CD4-positive, alpha-beta memory T cell (primary cell): Measurements from ENCODE around the gene B3GNT8. TPM values are rescaled to one million over a fixed set of nuclear protein-coding genes. Genes with fewer than 3 reads are reported as not detected.
A peak's percentile ranks its signal among the peaks of the same experiment; 100 is the strongest.
"Not testable (repeated sequence)": the region's sequence is repeated elsewhere in the genome, so short reads cannot be mapped to it uniquely, and the experiment has no call there.

ENCODE experiments used
- CTCF ChIA-PET: fragments of 350-600 bp; sonication (Branson Sonifier 250); formaldehyde crosslinking; loops from one replicate; lab custom pipeline; 2021; ENCODE audit warnings: inconsistent platforms; ENCODE audit not compliant: partially characterized antibody; lab: Charles Lee
- POLR2A ChIA-PET: fragments of 350-600 bp; sonication (Branson Sonifier 250); formaldehyde crosslinking; loops from one replicate; lab custom pipeline; 2021; ENCODE audit not compliant: partially characterized antibody; lab: Charles Lee
- DNase-seq, 5 donors: peaks; one replicate each; pipeline versions ENCODE4 v3.0.0 to v3.0.0-alpha.2; 2020 to 2022; ENCODE audit warnings: mixed read lengths in 1 of 5
- H3K27ac ChIP-seq: one replicate; pipeline ENCODE4 v1.7.0; 2013; ENCODE audit warnings: low read depth, low read length
- H3K27me3 ChIP-seq: 2 replicates; pipeline ENCODE4 v1.7.0; 2013; ENCODE audit warnings: mild to moderate bottlenecking, low read length, moderate library complexity; ENCODE audit not compliant: insufficient read depth
- H3K36me3 ChIP-seq: 2 replicates; pipeline ENCODE4 v1.7.0; 2013; ENCODE audit warnings: mild to moderate bottlenecking, low read length, moderate library complexity; ENCODE audit not compliant: insufficient read depth
- H3K4me1 ChIP-seq: 2 replicates; pipeline ENCODE4 v1.7.0; 2013; ENCODE audit warnings: mild to moderate bottlenecking, low read length, moderate library complexity; ENCODE audit not compliant: insufficient read depth
- H3K4me3 ChIP-seq, 2 donors: one replicate each; pipeline ENCODE4 v1.7.0; 2013; ENCODE audit warnings: low read length in 2 of 2, mild to moderate bottlenecking in 1 of 2
- H3K9me3 ChIP-seq, 2 donors: one replicate each; pipeline ENCODE4 v1.7.0; 2013; ENCODE audit warnings: low read length in 2 of 2, control low read depth in 1 of 2; ENCODE audit not compliant: control insufficient read depth in 1 of 2
- H3K27ac Mint-ChIP-seq, 7 donors: one replicate each; pipeline ENCODE4 v1.8.0; 2020 to 2021; ENCODE audit warnings: mixed read lengths in 7 of 7, mild to moderate bottlenecking in 6 of 7, inconsistent platforms in 3 of 7, moderate library complexity in 3 of 7
- H3K27me3 Mint-ChIP-seq, 2 donors: one replicate each; pipeline ENCODE4 v1.8.0; 2020 to 2021; ENCODE audit warnings: mixed read lengths in 2 of 2
- H3K36me3 Mint-ChIP-seq, 2 donors: one replicate each; pipeline ENCODE4 v1.8.0; 2020 to 2021; ENCODE audit warnings: mixed read lengths in 2 of 2, inconsistent platforms in 1 of 2, mild to moderate bottlenecking in 1 of 2
- H3K4me1 Mint-ChIP-seq, 4 donors: one replicate each; pipeline ENCODE4 v1.8.0; 2020 to 2021; ENCODE audit warnings: mixed read lengths in 4 of 4, mild to moderate bottlenecking in 1 of 4
- H3K4me3 Mint-ChIP-seq, 8 donors: one replicate each; pipeline ENCODE4 v1.8.0; 2020 to 2021; ENCODE audit warnings: mixed read lengths in 8 of 8, mild to moderate bottlenecking in 7 of 8, moderate library complexity in 6 of 8, inconsistent platforms in 3 of 8
- H3K9me3 Mint-ChIP-seq, 8 donors: one replicate each; pipeline ENCODE4 v1.8.0; 2020 to 2021; ENCODE audit warnings: mixed read lengths in 8 of 8, mild to moderate bottlenecking in 5 of 8, inconsistent platforms in 3 of 8, moderate library complexity in 1 of 8
- intact Hi-C: fragments of 100-400 bp; cut with micrococcal nuclease; formaldehyde crosslinking; loops from one replicate; pipeline ENCODE4 v1.15.1; 2023
- polyA plus RNA-seq, 2 donors: library from polyadenylated mRNA; unstranded; fragments of 300-500 nt; fragmentation: Illumina TruSeq; gene quantifications; one replicate each; pipeline ENCODE4 v1.2.3, GENCODE V29; 2021
- total RNA-seq, 2 experiments: library from RNA; stranded (reverse); gene quantifications; one replicate each; pipeline ENCODE4 v1.2.3, GENCODE V29; 2021

Gene B3GNT8
- total RNA-seq (1 to 10 TPM; 2.9 to 3.2 TPM), polyA plus RNA-seq (1 to 10 TPM in 1 of 2 donors, under 1 TPM in 1; 0.64 to 7.1 TPM)

GRCh38 chr19:41426952-41427646 lies at the start of gene B3GNT8:
B3GNT8 (minus strand) TSS chr19:41427374; CDS start chr19:41426778, 596 bp downstream.
- Mint-ChIP-seq H3K4me1 (peaks cover 15 to 51% (median 34%) of the 10 kb centered on the region in 4 donors), H3K36me3 (peaks cover 16 to 49% of the 10 kb centered on the region in 2 donors), H3K27me3 (no peaks in the 10 kb centered on the region), H3K27ac (peak within 1 kb of the TSS; percentile 91 to 98 (median 96)), H3K9me3 (no peaks in the 10 kb centered on the region), H3K4me3 (peak within 1 kb of the TSS; percentile 90 to 98 (median 92))
- peak within 1 kb of the TSS; percentile 68 for H3K27ac ChIP-seq
- POLR2A ChIA-PET, result interaction anchor here (2.8 to 4.3 kb wide), 2 partner anchors 64 to 119 kb away, joined by 13 to 17 read pairs; partner anchors contain the start of gene B9D2
- intact Hi-C loops, result loop anchor here (1.0 kb wide), 1 partner anchor 12 kb away; the partner anchor contains the start of gene DMAC2
- H3K4me3 ChIP-seq, result peak within 1 kb of the TSS; percentile 33 to 34
- no peaks in the 10 kb centered on the region for H3K9me3 ChIP-seq
- peak; percentile 16 to 52 (median 32) for DNase-seq
- H3K27me3 ChIP-seq, result no peaks in the 10 kb centered on the region
- H3K4me1 ChIP-seq, result peaks cover 39% of the 10 kb centered on the region
- H3K36me3 ChIP-seq, result peaks cover 17% of the 10 kb centered on the region
- CTCF ChIA-PET, result interaction anchor here (1.1 to 2.5 kb wide), 3 partner anchors 13 to 142 kb away, joined by 3 to 8 read pairs (median 3); no protein-coding TSS in a partner anchor

GRCh38 chr19:41476583-41476982 lies 49.4 kb upstream of the B3GNT8 start:
- Mint-ChIP-seq H3K36me3 (no peaks in the 10 kb centered on the region), H3K4me3 (no peak overlapping the region), H3K9me3 (no peaks in the 10 kb centered on the region), H3K27ac (peak overlapping the region in 1 of 7 donors; percentile 67), H3K27me3 (peaks cover 31 to 50% of the 10 kb centered on the region in 2 donors), H3K4me1 (no peaks in the 10 kb centered on the region)
- no peaks in the 10 kb centered on the region for H3K4me1 ChIP-seq
- H3K27ac ChIP-seq, result no peak overlapping the region
- no peaks in the 10 kb centered on the region for H3K36me3 ChIP-seq
- ChIA-PET CTCF (interaction anchor here (1.2 kb wide), 1 partner anchor 92 kb away, joined by 5 read pairs; no protein-coding TSS in a partner anchor), POLR2A (no interaction called here)
- no peak for DNase-seq
- peaks cover 4% of the 10 kb centered on the region for H3K27me3 ChIP-seq
- no peaks in the 10 kb centered on the region for H3K9me3 ChIP-seq
- intact Hi-C loops, result no loop called here
- H3K4me3 ChIP-seq, result no peak overlapping the region

GRCh38 chr19:41463257-41464256 lies 36.4 kb upstream of the B3GNT8 start:
- H3K4me3 Mint-ChIP-seq, result peak overlapping the region; percentile 10 to 66 (median 53)
- intact Hi-C loops, H3K4me3 ChIP-seq, H3K4me1 ChIP-seq, POLR2A ChIA-PET, H3K36me3 ChIP-seq, H3K27me3 ChIP-seq, H3K4me1 Mint-ChIP-seq, H3K9me3 ChIP-seq, H3K27ac ChIP-seq, DNase-seq, H3K36me3 Mint-ChIP-seq: not testable (repeated sequence)
- peaks cover 0 to 13% (median 6%) of the 10 kb centered on the region in 8 donors for H3K9me3 Mint-ChIP-seq
- H3K27me3 Mint-ChIP-seq, result peaks cover 19 to 36% of the 10 kb centered on the region in 2 donors
- CTCF ChIA-PET, result interaction anchor here (0.6 to 1.2 kb wide), 3 partner anchors 12 to 80 kb away, joined by 4 to 5 read pairs (median 4); no protein-coding TSS in a partner anchor
- peak overlapping the region in 4 of 7 donors; percentile 49 to 75 (median 70) for H3K27ac Mint-ChIP-seq

GRCh38 chr19:41462497-41462896 lies 35.3 kb upstream of the B3GNT8 start:
- Histone ChIP-seq H3K4me3 (no peak overlapping the region), H3K27me3 (no peaks in the 10 kb centered on the region), H3K27ac (no peak overlapping the region), H3K36me3 (no peaks in the 10 kb centered on the region), H3K9me3 (no peaks in the 10 kb centered on the region), H3K4me1 (peaks cover 4% of the 10 kb centered on the region)
- intact Hi-C loops, result no loop called here
- POLR2A ChIA-PET, result no interaction called here
- peaks cover 0 to 13% (median 6%) of the 10 kb centered on the region in 8 donors for H3K9me3 Mint-ChIP-seq
- H3K4me1 Mint-ChIP-seq, result peaks cover 6 to 13% (median 8%) of the 10 kb centered on the region in 4 donors
- CTCF ChIA-PET, result interaction anchor here (1.2 kb wide), 1 partner anchor 13 kb away, joined by 4 read pairs; no protein-coding TSS in a partner anchor
- no peak overlapping the region for H3K27ac Mint-ChIP-seq
- peaks cover 17 to 32% of the 10 kb centered on the region in 2 donors for H3K27me3 Mint-ChIP-seq
- no peak for DNase-seq
- H3K4me3 Mint-ChIP-seq, result no peak overlapping the region
- H3K36me3 Mint-ChIP-seq, result no peaks in the 10 kb centered on the region

- Histone ChIP-seq H3K27ac (no peak overlapping the region), H3K4me1 (peaks cover 16% of the 10 kb centered on the region), H3K4me3 (no peak overlapping the region), H3K36me3 (no peaks in the 10 kb centered on the region), H3K27me3 (no peaks in the 10 kb centered on the region), H3K9me3 (no peaks in the 10 kb centered on the region)
- H3K9me3 Mint-ChIP-seq, result peaks cover 0 to 3% (median under 1%) of the 10 kb centered on the region in 8 donors
- POLR2A ChIA-PET, result interaction anchor here (1.6 kb wide), 2 partner anchors 113 to 119 kb away, joined by 3 to 6 read pairs; partner anchors contain the start of gene CEACAM21
- peaks cover 1 to 11% of the 10 kb centered on the region in 2 donors for H3K27me3 Mint-ChIP-seq
- peaks cover 8 to 16% (median 15%) of the 10 kb centered on the region in 4 donors for H3K4me1 Mint-ChIP-seq
- peak overlapping the region in 5 of 8 donors; percentile 12 to 70 (median 38) for H3K4me3 Mint-ChIP-seq
- peak overlapping the region in 5 of 7 donors; percentile 15 to 90 (median 58) for H3K27ac Mint-ChIP-seq
- intact Hi-C loops, result no loop called here
- CTCF ChIA-PET, result interaction anchor here (1.2 to 2.7 kb wide), 4 partner anchors 9 to 253 kb away, joined by 3 to 10 read pairs (median 6); no protein-coding TSS in a partner anchor
- peak in 4 of 5 donors; percentile 20 to 55 (median 38) for DNase-seq
- H3K36me3 Mint-ChIP-seq, result no peaks in the 10 kb centered on the region
Measured at GRCh38 chr19:41457241-41457640, 30.1 kb upstream of the B3GNT8 start.

GRCh38 chr19:41456342-41456918 lies 29.3 kb upstream of the B3GNT8 start:
- no peaks in the 10 kb centered on the region for H3K9me3 ChIP-seq
- peaks cover 1 to 7% of the 10 kb centered on the region in 2 donors for H3K27me3 Mint-ChIP-seq
- no peaks in the 10 kb centered on the region for H3K36me3 Mint-ChIP-seq
- H3K27me3 ChIP-seq, result no peaks in the 10 kb centered on the region
- peaks cover 8 to 16% (median 15%) of the 10 kb centered on the region in 4 donors for H3K4me1 Mint-ChIP-seq
- H3K36me3 ChIP-seq, result no peaks in the 10 kb centered on the region
- no peaks in the 10 kb centered on the region for H3K9me3 Mint-ChIP-seq
- H3K4me3 Mint-ChIP-seq, result peak overlapping the region in 1 of 8 donors; percentile 7
- ChIA-PET POLR2A (interaction anchor here (0.9 to 1.6 kb wide), 3 partner anchors 103 to 119 kb away, joined by 3 to 6 read pairs (median 3); partner anchors contain the start of gene CEACAM21), CTCF (interaction anchor here (1.1 to 2.7 kb wide), 7 partner anchors 8 to 252 kb away, joined by 3 to 10 read pairs (median 4); partner anchors contain the start of gene DMAC2)
- peaks cover 16% of the 10 kb centered on the region for H3K4me1 ChIP-seq
- no peak overlapping the region for H3K27ac ChIP-seq
- intact Hi-C loops, result no loop called here
- H3K4me3 ChIP-seq, result no peak overlapping the region
- no peak for DNase-seq
- H3K27ac Mint-ChIP-seq, result peak overlapping the region in 3 of 7 donors; percentile 44 to 79 (median 75)
